ENCODE results near the gene C9orf152.
"Not testable (repeated sequence)": the region's sequence is repeated elsewhere in the genome, so short reads cannot be mapped to it uniquely, and the experiment has no call there.

C9orf152 gene

DNA sequence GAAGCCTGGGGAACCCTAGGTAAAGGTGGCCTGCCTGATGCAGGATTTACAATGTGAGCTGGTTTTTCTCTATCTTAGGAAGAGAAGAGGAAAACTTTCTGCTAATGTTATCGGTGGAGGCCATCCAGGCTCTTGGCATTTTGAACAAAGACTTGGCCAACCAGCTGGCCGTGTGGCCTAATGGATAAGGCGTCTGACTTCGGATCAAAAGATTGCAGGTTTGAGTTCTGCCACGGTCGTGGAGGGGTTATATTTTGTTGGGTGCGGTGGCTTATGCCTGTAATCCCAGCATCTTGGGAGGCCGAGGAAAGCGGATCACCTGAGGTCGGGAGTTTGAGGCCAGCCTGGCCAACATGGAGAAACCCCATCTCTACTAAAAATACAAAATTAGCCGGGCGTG lies 9.6 kb downstream of the C9orf152 start:
- H3K27ac ChIP-seq (ENCODE audit: low read depth, low read length) = no peak overlapping the region
- no peak overlapping the region for H2BK120ac ChIP-seq (ENCODE audit: low read depth, low read length)
- no CpG with 5 or more reads among the region's 12 CpGs for WGBS (ENCODE audit: extremely low coverage, insufficient coverage, low lambda C conversion rate)
- H4K8ac ChIP-seq (ENCODE audit: low read depth, low read length) = no peak overlapping the region
- H3K9ac ChIP-seq (ENCODE audit: low read length) = no peak overlapping the region
- no peak overlapping the region for H3K18ac ChIP-seq (ENCODE audit: low read length)
- no peak overlapping the region for H3K56ac ChIP-seq (ENCODE audit: low read length)
- H3K4me3 ChIP-seq (ENCODE audit: low read length) = no peak overlapping the region
- no peaks in the 10 kb centered on the region for H3K36me3 ChIP-seq (ENCODE audit: control insufficient read depth, insufficient read depth, low read length)
- H3K4me2 ChIP-seq (ENCODE audit: low read length) = no peak overlapping the region
- H3K23ac ChIP-seq (ENCODE audit: low read length) = no peak overlapping the region
- H2BK15ac ChIP-seq (replicated peaks; ENCODE audit: low read depth) = no peak overlapping the region
- H3K79me2 ChIP-seq (ENCODE audit: control insufficient read depth, insufficient read depth, low read length) = no peaks in the 10 kb centered on the region
- H2AK5ac ChIP-seq (ENCODE audit: low read length) = no peak overlapping the region
- H3K4me1 ChIP-seq (ENCODE audit: control insufficient read depth, low read depth, low read length) = no peaks in the 10 kb centered on the region
- no peak overlapping the region for H3K4ac ChIP-seq (ENCODE audit: low read depth, low read length)
- H2BK5ac ChIP-seq (ENCODE audit: low read length) = no peak overlapping the region
- no peaks in the 10 kb centered on the region for H3K27me3 ChIP-seq (ENCODE audit: insufficient read depth, low read length, poor library complexity)
- DNase-seq = peak; percentile 29
- no peak overlapping the region for H4K5ac ChIP-seq (ENCODE audit: low read length)
- no peaks in the 10 kb centered on the region for H3K79me1 ChIP-seq (ENCODE audit: low read length)

DNA sequence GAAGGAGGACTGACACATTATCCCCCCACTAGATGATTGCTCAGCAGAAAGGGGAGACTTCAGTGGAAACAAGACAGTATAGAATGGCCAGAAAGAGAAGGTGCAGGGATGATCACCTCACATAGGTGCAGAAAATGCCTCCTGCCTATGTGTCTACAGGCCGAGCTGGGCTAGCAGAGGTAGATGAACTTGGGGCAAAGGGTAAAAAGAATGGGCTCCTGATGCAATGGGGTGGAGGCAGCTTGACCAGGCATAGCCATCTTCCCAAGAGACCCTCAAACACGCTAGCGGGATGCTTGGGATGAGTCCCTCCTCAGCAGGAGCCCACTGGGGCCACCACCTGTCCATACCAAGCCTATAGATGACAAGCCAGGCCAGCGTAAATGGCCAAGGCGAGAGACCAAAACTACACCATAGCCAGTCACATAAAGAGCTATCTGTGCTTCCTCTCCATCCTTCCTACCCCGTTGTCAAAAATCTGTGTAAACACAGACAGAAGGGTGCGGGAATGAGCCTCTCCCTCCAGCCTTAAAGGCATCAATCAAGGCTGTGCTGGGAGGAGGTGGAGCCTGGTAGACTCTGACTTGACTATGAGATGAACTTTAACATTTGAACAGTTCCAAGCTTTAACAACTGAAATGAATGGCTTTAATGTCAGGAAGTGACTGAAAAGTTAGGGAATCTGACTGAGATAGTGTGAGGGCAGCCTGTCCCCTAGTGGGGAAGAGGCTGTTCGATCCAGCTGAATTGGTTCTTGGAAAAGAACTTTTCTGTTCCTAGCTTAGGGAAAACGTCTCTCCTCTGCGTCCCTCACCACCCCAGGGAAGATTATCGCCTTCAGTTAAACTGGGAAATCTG lies 10.4 kb downstream of the C9orf152 start:
- Histone ChIP-seq H4K5ac (ENCODE audit: low read length) (no peak overlapping the region), H3K79me2 (ENCODE audit: control insufficient read depth, insufficient read depth, low read length) (no peaks in the 10 kb centered on the region), H2BK15ac (replicated peaks; ENCODE audit: low read depth) (no peak overlapping the region), H3K4me2 (ENCODE audit: low read length) (no peak overlapping the region), H3K4ac (ENCODE audit: low read depth, low read length) (no peak overlapping the region), H3K4me3 (ENCODE audit: low read length) (no peak overlapping the region), H2AK5ac (ENCODE audit: low read length) (no peak overlapping the region), H3K4me1 (ENCODE audit: control insufficient read depth, low read depth, low read length) (no peaks in the 10 kb centered on the region), H3K56ac (ENCODE audit: low read length) (no peak overlapping the region), H3K9ac (ENCODE audit: low read length) (no peak overlapping the region), H3K36me3 (ENCODE audit: control insufficient read depth, insufficient read depth, low read length) (no peaks in the 10 kb centered on the region), H3K27ac (ENCODE audit: low read depth, low read length) (no peak overlapping the region), H3K23ac (ENCODE audit: low read length) (no peak overlapping the region), H3K79me1 (ENCODE audit: low read length) (no peaks in the 10 kb centered on the region), H2BK5ac (ENCODE audit: low read length) (no peak overlapping the region), H2BK120ac (ENCODE audit: low read depth, low read length) (no peak overlapping the region), H3K27me3 (ENCODE audit: insufficient read depth, low read length, poor library complexity) (no peaks in the 10 kb centered on the region), H3K18ac (ENCODE audit: low read length) (no peak overlapping the region), H4K8ac (ENCODE audit: low read depth, low read length) (no peak overlapping the region)
- no CpG with 5 or more reads among the region's 11 CpGs for WGBS (ENCODE audit: extremely low coverage, insufficient coverage, low lambda C conversion rate)
- DNase-seq = no peak

DNA sequence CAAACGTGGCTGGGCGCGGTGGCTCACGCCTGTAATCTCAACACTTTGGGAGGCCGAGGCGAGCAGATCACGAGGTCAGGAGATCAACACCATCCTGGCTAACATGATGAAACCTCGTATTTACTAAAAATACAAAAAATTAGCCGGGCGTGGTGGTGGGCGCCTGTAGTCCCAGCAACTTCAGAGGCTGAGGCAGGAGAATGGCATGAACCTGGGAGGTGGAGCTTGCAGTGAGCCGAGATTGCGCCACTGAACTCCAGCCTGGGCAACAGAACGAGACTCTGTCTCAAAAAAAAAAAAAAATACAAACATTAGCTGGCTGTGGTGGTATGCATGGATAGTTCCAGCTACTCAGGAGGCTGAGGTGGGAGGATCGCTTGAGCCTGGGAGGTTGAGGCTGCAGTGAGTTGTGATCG lies 11.9 kb downstream of the C9orf152 start:
- not testable (repeated sequence) for H3K36me3 ChIP-seq (ENCODE audit: control insufficient read depth, insufficient read depth, low read length); H4K8ac ChIP-seq (ENCODE audit: low read depth, low read length); H3K4me3 ChIP-seq (ENCODE audit: low read length); H2BK15ac ChIP-seq (replicated peaks; ENCODE audit: low read depth); H3K9ac ChIP-seq (ENCODE audit: low read length); H3K79me1 ChIP-seq (ENCODE audit: low read length); H3K27ac ChIP-seq (ENCODE audit: low read depth, low read length); H2BK5ac ChIP-seq (ENCODE audit: low read length); H2BK120ac ChIP-seq (ENCODE audit: low read depth, low read length); H3K4me2 ChIP-seq (ENCODE audit: low read length); H3K56ac ChIP-seq (ENCODE audit: low read length); H3K18ac ChIP-seq (ENCODE audit: low read length); H3K79me2 ChIP-seq (ENCODE audit: control insufficient read depth, insufficient read depth, low read length); H2AK5ac ChIP-seq (ENCODE audit: low read length); H3K4ac ChIP-seq (ENCODE audit: low read depth, low read length); DNase-seq; H3K23ac ChIP-seq (ENCODE audit: low read length); H3K27me3 ChIP-seq (ENCODE audit: insufficient read depth, low read length, poor library complexity); H4K5ac ChIP-seq (ENCODE audit: low read length); H3K4me1 ChIP-seq (ENCODE audit: control insufficient read depth, low read depth, low read length)
- WGBS (ENCODE audit: extremely low coverage, insufficient coverage, low lambda C conversion rate) = no CpG with 5 or more reads among the region's 16 CpGs

DNA sequence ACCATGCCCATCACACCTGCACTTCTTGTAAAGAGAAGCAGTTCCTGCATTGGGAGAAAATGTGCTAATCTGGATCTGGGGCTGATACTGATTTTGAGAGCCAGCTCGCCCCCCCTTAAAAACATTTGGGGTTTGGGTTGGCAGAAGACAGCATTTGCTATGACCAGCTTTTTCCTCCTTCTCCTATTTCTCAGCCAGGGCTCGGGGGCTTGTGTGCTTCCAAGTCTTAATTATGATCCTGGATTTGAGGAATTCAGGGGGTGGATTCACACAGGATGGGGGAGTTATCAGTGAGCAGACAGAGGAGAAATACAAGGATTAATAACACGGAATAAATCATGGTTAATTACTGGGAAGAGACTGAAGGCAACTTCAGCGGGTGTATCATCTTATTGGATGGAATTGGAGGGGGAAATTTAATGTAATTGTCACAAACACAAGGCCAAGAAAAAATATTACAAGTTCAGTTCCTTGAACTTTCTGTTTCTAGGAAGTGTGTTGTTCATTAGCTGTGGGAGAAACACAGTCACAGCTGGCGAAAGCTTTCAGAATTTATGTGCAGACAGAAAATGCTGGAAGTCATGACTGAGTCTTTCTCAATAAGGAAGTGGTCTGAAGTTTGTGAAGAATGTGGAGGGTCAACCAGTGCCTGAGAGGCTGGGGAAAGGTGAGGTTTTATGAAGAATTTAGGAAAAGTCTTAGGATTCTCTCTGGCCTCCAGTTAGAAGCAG lies 15.3 kb downstream of the C9orf152 start:
- Histone ChIP-seq H3K23ac (ENCODE audit: low read length) (no peak overlapping the region), H4K5ac (ENCODE audit: low read length) (no peak overlapping the region), H3K27ac (ENCODE audit: low read depth, low read length) (no peak overlapping the region), H3K79me1 (ENCODE audit: low read length) (no peaks in the 10 kb centered on the region), H3K36me3 (ENCODE audit: control insufficient read depth, insufficient read depth, low read length) (no peaks in the 10 kb centered on the region), H3K4ac (ENCODE audit: low read depth, low read length) (no peak overlapping the region), H3K79me2 (ENCODE audit: control insufficient read depth, insufficient read depth, low read length) (no peaks in the 10 kb centered on the region), H3K4me1 (ENCODE audit: control insufficient read depth, low read depth, low read length) (no peaks in the 10 kb centered on the region), H3K18ac (ENCODE audit: low read length) (no peak overlapping the region), H2BK5ac (ENCODE audit: low read length) (no peak overlapping the region), H2BK120ac (ENCODE audit: low read depth, low read length) (no peak overlapping the region), H2AK5ac (ENCODE audit: low read length) (no peak overlapping the region), H3K9ac (ENCODE audit: low read length) (no peak overlapping the region), H2BK15ac (replicated peaks; ENCODE audit: low read depth) (no peak overlapping the region), H3K4me2 (ENCODE audit: low read length) (no peak overlapping the region), H3K4me3 (ENCODE audit: low read length) (no peak overlapping the region), H4K8ac (ENCODE audit: low read depth, low read length) (no peak overlapping the region), H3K56ac (ENCODE audit: low read length) (no peak overlapping the region), H3K27me3 (ENCODE audit: insufficient read depth, low read length, poor library complexity) (no peaks in the 10 kb centered on the region)
- no CpG with 5 or more reads among the region's 5 CpGs for WGBS (ENCODE audit: extremely low coverage, insufficient coverage, low lambda C conversion rate)
- DNase-seq = no peak

DNA sequence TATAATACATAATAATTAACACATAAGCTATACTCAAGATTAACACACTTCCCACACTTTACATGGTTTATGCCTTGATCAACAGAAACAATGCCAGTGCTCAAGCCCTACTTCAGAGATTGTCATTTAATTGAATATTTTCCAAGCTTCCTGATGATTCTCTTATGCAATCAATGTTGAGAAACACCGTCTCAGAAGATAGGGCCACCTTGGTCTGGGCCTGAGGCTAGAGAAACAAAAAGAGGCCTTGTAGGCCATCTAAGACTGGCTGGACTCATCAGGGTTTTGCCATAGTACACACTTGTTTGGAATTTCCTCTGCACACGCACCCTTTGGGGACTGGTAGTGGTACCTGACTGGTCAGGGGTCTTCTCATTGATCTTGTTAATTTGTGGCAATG lies 16.3 kb downstream of the C9orf152 start:
- Histone ChIP-seq H3K4me1 (ENCODE audit: control insufficient read depth, low read depth, low read length) (no peaks in the 10 kb centered on the region), H3K18ac (ENCODE audit: low read length) (no peak overlapping the region), H3K56ac (ENCODE audit: low read length) (no peak overlapping the region), H3K4me3 (ENCODE audit: low read length) (no peak overlapping the region), H4K5ac (ENCODE audit: low read length) (no peak overlapping the region), H3K4ac (ENCODE audit: low read depth, low read length) (no peak overlapping the region), H2BK5ac (ENCODE audit: low read length) (no peak overlapping the region), H3K27ac (ENCODE audit: low read depth, low read length) (no peak overlapping the region), H2AK5ac (ENCODE audit: low read length) (no peak overlapping the region), H2BK15ac (replicated peaks; ENCODE audit: low read depth) (no peak overlapping the region), H3K23ac (ENCODE audit: low read length) (no peak overlapping the region), H3K27me3 (ENCODE audit: insufficient read depth, low read length, poor library complexity) (no peaks in the 10 kb centered on the region), H3K9ac (ENCODE audit: low read length) (no peak overlapping the region), H2BK120ac (ENCODE audit: low read depth, low read length) (no peak overlapping the region), H3K4me2 (ENCODE audit: low read length) (no peak overlapping the region), H4K8ac (ENCODE audit: low read depth, low read length) (no peak overlapping the region), H3K36me3 (ENCODE audit: control insufficient read depth, insufficient read depth, low read length) (no peaks in the 10 kb centered on the region), H3K79me2 (ENCODE audit: control insufficient read depth, insufficient read depth, low read length) (no peaks in the 10 kb centered on the region), H3K79me1 (ENCODE audit: low read length) (no peaks in the 10 kb centered on the region)
- no peak for DNase-seq
- no CpG with 5 or more reads among the region's 2 CpGs for WGBS (ENCODE audit: extremely low coverage, insufficient coverage, low lambda C conversion rate)

All from mesendoderm (in vitro differentiated cells).